ENCODE data around the gene TMEM273. TPM values are rescaled to one million over a fixed set of nuclear protein-coding genes. Genes with fewer than 3 reads are reported as not detected.

Gene TMEM273
- polyA plus RNA-seq, 1 of the 3 experiments (the other 2 are of a cell fraction), result not detected

- TF ChIP-seq IRF3 (IDR thresholded peaks at IDR 0.05; ENCODE audit: low read depth, low read length) (no peak), ELF1 (IDR thresholded peaks at IDR 0.05) (no peak), SMC3 (IDR thresholded peaks at IDR 0.05; ENCODE audit: low read depth, low read length) (no peak), GABPA (IDR thresholded peaks at IDR 0.05; ENCODE audit: low read depth) (no peak), EP300 (IDR thresholded peaks at IDR 0.05; ENCODE audit: borderline replicate concordance in 1 of 2, low read depth in 1 of 2, low read length in 1 of 2) (no peak)
Observed at GRCh38 chr10:49230004-49230403, 41.8 kb upstream of the TMEM273 start (continued).

- no peak overlapping the region for H3K4me3 ChIP-seq (ENCODE audit: low read depth in 2 of 2, low read length in 1 of 2)
- H3K4me2 ChIP-seq, result no peak overlapping the region
- no peak overlapping the region for H2AFZ ChIP-seq (ENCODE audit: low read depth)
- no peaks in the 10 kb centered on the region for H3K9me2 ChIP-seq
- H3F3A ChIP-seq (replicated peaks; ENCODE audit: insufficient read depth), result no peaks in the 10 kb centered on the region
- POLR2A ChIA-PET, result no interaction called here
- H3K9me3 ChIP-seq, result no peaks in the 10 kb centered on the region
- CTCF ChIA-PET, result no interaction called here
- no peak overlapping the region for H3K27ac ChIP-seq (ENCODE audit: low read depth in 2 of 2, low read length in 1 of 2)
- no peaks in the 10 kb centered on the region for H4K20me1 ChIP-seq (ENCODE audit: insufficient read depth)
- no peaks in the 10 kb centered on the region for H3K4me1 ChIP-seq (ENCODE audit: control insufficient read depth in 1 of 2, insufficient read depth in 2 of 2, low read depth in 1 of 2, low read length in 1 of 2)
- WGBS (ENCODE audit: low lambda C conversion rate), result 69% methylated on average over 20 of the region's 20 CpGs
- no peaks in the 10 kb centered on the region for H3K36me3 ChIP-seq (replicated peaks in 1 of 2; ENCODE audit: control insufficient read depth in 1 of 2, insufficient read depth in 2 of 2, low read length in 1 of 2)
- no peaks in the 10 kb centered on the region for H3K79me2 ChIP-seq (ENCODE audit: insufficient read depth)
- no peak for TF ChIP-seq EZH2phosphoT487 (IDR thresholded peaks at IDR 0.05; ENCODE audit: borderline replicate concordance, low read depth)
- TF ChIP-seq REST (IDR thresholded peaks at IDR 0.05; ENCODE audit: low read depth, low read length), result no peak
- TF ChIP-seq RFX5 (IDR thresholded peaks at IDR 0.05; ENCODE audit: low read length), result no peak
- no peak for TF ChIP-seq MEF2A (IDR thresholded peaks at IDR 0.05; ENCODE audit: borderline replicate concordance, low read depth)
- no peak for TF ChIP-seq YY1 (IDR thresholded peaks at IDR 0.05; ENCODE audit: low read depth)
- TF ChIP-seq JUND (IDR thresholded peaks at IDR 0.05), result no peak
- no peak for TF ChIP-seq RCOR1 (IDR thresholded peaks at IDR 0.05; ENCODE audit: low read length)
- no peak for TF ChIP-seq POLR2AphosphoS5 (IDR thresholded peaks at IDR 0.05; ENCODE audit: low read depth, low read length)
- TF ChIP-seq FOXM1 (IDR thresholded peaks at IDR 0.05; ENCODE audit: low read depth), result no peak
- no peak for TF ChIP-seq SIN3A (IDR thresholded peaks at IDR 0.05; ENCODE audit: borderline replicate concordance, low read depth, low read length)
- no peak for DNase-seq
- no peaks in the 10 kb centered on the region for H3K27me3 ChIP-seq (ENCODE audit: insufficient read depth)
- H3K9ac ChIP-seq, result no peak overlapping the region
Observed at GRCh38 chr10:49228677-49229076, 40.5 kb upstream of the TMEM273 start.

Measured in SK-N-SH (cell line).